Stimulated activated naive CD8-positive, alpha-beta T cell treated with anti-CD3 and anti-CD28 coated beads, Interleukin-15, amount 100 ng/mL, for 72 hours (primary cell): ENCODE results near the gene DEPDC5.
A peak's percentile ranks its signal among the peaks of the same experiment; 100 is the strongest.
"Not testable (repeated sequence)": the region's sequence is repeated elsewhere in the genome, so short reads cannot be mapped to it uniquely, and the experiment has no call there.

Experiments
- ATAC-seq: fragments of 150-1000 bp; cut with Tn5 transposase; 2 replicates; pipeline ENCODE4 v1.10.0; 2021; ENCODE audit warnings: mild to moderate bottlenecking, moderate library complexity
- DNase-seq, 2 donors: peaks; one replicate each; pipeline ENCODE4 v3.0.0; 2021 to 2022
- H3K27ac Mint-ChIP-seq, 2 donors: one replicate each; pipeline ENCODE4 v1.8.0; 2022; ENCODE audit warnings: mild to moderate bottlenecking in 2 of 2, mixed read lengths in 2 of 2, moderate library complexity in 2 of 2
- H3K27me3 Mint-ChIP-seq: one replicate; pipeline ENCODE4 v1.8.0; 2022; ENCODE audit warnings: mixed read lengths
- H3K4me1 Mint-ChIP-seq: one replicate; pipeline ENCODE4 v1.8.0; 2022; ENCODE audit warnings: mild to moderate bottlenecking, mixed read lengths
- H3K4me3 Mint-ChIP-seq, 2 donors: one replicate each; pipeline ENCODE4 v1.8.0; 2022; ENCODE audit warnings: mild to moderate bottlenecking in 2 of 2, mixed read lengths in 2 of 2, moderate library complexity in 1 of 2
- H3K9me3 Mint-ChIP-seq, 2 donors: one replicate each; pipeline ENCODE4 v1.8.0; 2022; ENCODE audit warnings: mixed read lengths in 2 of 2

DEPDC5 gene

GRCh38 chr22:31753634-31754501 is at the start of gene DEPDC5:
DEPDC5 (plus strand) TSS chr22:31754019; CDS start chr22:31754922, 903 bp downstream.
- H3K27me3 Mint-ChIP-seq: no peaks in the 10 kb centered on the region
- H3K4me1 Mint-ChIP-seq: peaks cover 45% of the 10 kb centered on the region
- peak within 1 kb of the TSS; percentile 95 to 99 for H3K27ac Mint-ChIP-seq
- peak within 1 kb of the TSS; percentile 84 to 91 for H3K4me3 Mint-ChIP-seq
- DNase-seq (peak; percentile 97), ATAC-seq (peak; percentile 89)
- no peaks in the 10 kb centered on the region for H3K9me3 Mint-ChIP-seq

GRCh38 chr22:31707519-31707918 is 46.3 kb upstream of the DEPDC5 start:
- no peaks in the 10 kb centered on the region for H3K4me1 Mint-ChIP-seq
- ATAC-seq: no peak
- no peak overlapping the region for H3K27ac Mint-ChIP-seq
- no peak overlapping the region for H3K4me3 Mint-ChIP-seq
- H3K9me3 Mint-ChIP-seq: no peaks in the 10 kb centered on the region
- no peaks in the 10 kb centered on the region for H3K27me3 Mint-ChIP-seq
- DNase-seq: no peak

GRCh38 chr22:31711226-31711625 is 42.6 kb upstream of the DEPDC5 start:
- H3K9me3 Mint-ChIP-seq, ATAC-seq, H3K4me1 Mint-ChIP-seq, H3K4me3 Mint-ChIP-seq, DNase-seq, H3K27me3 Mint-ChIP-seq: not testable (repeated sequence)
- H3K27ac Mint-ChIP-seq: peak overlapping the region in 1 of 2 donors; percentile 76

- Mint-ChIP-seq H3K9me3 (no peaks in the 10 kb centered on the region), H3K27me3 (no peaks in the 10 kb centered on the region), H3K4me1 (no peaks in the 10 kb centered on the region), H3K4me3 (no peak overlapping the region), H3K27ac (no peak overlapping the region)
- ATAC-seq: no peak
- DNase-seq: no peak
These were observed 38.6 kb upstream of the DEPDC5 start for GRCh38 chr22:31715147-31715778.

GRCh38 chr22:31719850-31720471 is 33.9 kb upstream of the DEPDC5 start:
- no peaks in the 10 kb centered on the region for H3K4me1 Mint-ChIP-seq
- H3K4me3 Mint-ChIP-seq: no peak overlapping the region
- H3K27me3 Mint-ChIP-seq: no peaks in the 10 kb centered on the region
- no peak for DNase-seq
- no peak overlapping the region for H3K27ac Mint-ChIP-seq
- no peak for ATAC-seq
- no peaks in the 10 kb centered on the region for H3K9me3 Mint-ChIP-seq

- H3K27ac Mint-ChIP-seq: no peak overlapping the region
- no peaks in the 10 kb centered on the region for H3K27me3 Mint-ChIP-seq
- DNase-seq: no peak
- no peaks in the 10 kb centered on the region for H3K4me1 Mint-ChIP-seq
- H3K9me3 Mint-ChIP-seq: no peaks in the 10 kb centered on the region
- no peak for ATAC-seq
- H3K4me3 Mint-ChIP-seq: no peak overlapping the region
These were observed 30.1 kb upstream of the DEPDC5 start for GRCh38 chr22:31723723-31724122.

GRCh38 chr22:31726692-31727091 is 27.1 kb upstream of the DEPDC5 start:
- no peaks in the 10 kb centered on the region for H3K27me3 Mint-ChIP-seq
- H3K27ac Mint-ChIP-seq: peak overlapping the region; percentile 19 to 34
- H3K9me3 Mint-ChIP-seq: no peaks in the 10 kb centered on the region
- H3K4me1 Mint-ChIP-seq: no peaks in the 10 kb centered on the region
- ATAC-seq (no peak), DNase-seq (no peak)
- H3K4me3 Mint-ChIP-seq: no peak overlapping the region

- Mint-ChIP-seq H3K27ac (no peak overlapping the region), H3K4me1 (peaks cover 7% of the 10 kb centered on the region), H3K9me3 (no peaks in the 10 kb centered on the region), H3K4me3 (no peak overlapping the region), H3K27me3 (no peaks in the 10 kb centered on the region)
- no peak for ATAC-seq
- DNase-seq: no peak
These were observed 25.0 kb upstream of the DEPDC5 start for GRCh38 chr22:31728857-31729256.

- Mint-ChIP-seq H3K27ac (no peak overlapping the region), H3K4me3 (no peak overlapping the region), H3K9me3 (no peaks in the 10 kb centered on the region), H3K4me1 (peaks cover 18% of the 10 kb centered on the region), H3K27me3 (no peaks in the 10 kb centered on the region)
- DNase-seq: no peak
- ATAC-seq: no peak
These were observed 23.5 kb upstream of the DEPDC5 start for GRCh38 chr22:31730344-31730711.

- H3K4me3 Mint-ChIP-seq: no peak overlapping the region
- ATAC-seq (no peak), DNase-seq (no peak)
- peak overlapping the region in 1 of 2 donors; percentile 8 for H3K27ac Mint-ChIP-seq
- H3K9me3 Mint-ChIP-seq: no peaks in the 10 kb centered on the region
- H3K4me1 Mint-ChIP-seq: peaks cover 18% of the 10 kb centered on the region
- no peaks in the 10 kb centered on the region for H3K27me3 Mint-ChIP-seq
These were observed 21.6 kb upstream of the DEPDC5 start for GRCh38 chr22:31732089-31732829.

GRCh38 chr22:31733580-31734079 is 20.2 kb upstream of the DEPDC5 start:
- H3K4me3 Mint-ChIP-seq: peak overlapping the region in 1 of 2 donors; percentile 4
- peaks cover 29% of the 10 kb centered on the region for H3K4me1 Mint-ChIP-seq
- H3K9me3 Mint-ChIP-seq: no peaks in the 10 kb centered on the region
- H3K27ac Mint-ChIP-seq: peak overlapping the region in 1 of 2 donors; percentile 79
- DNase-seq (no peak), ATAC-seq (peak; percentile 83)
- H3K27me3 Mint-ChIP-seq: no peaks in the 10 kb centered on the region

- DNase-seq (no peak), ATAC-seq (no peak)
- Mint-ChIP-seq H3K4me1 (peaks cover 30% of the 10 kb centered on the region), H3K27me3 (no peaks in the 10 kb centered on the region), H3K27ac (no peak overlapping the region), H3K9me3 (no peaks in the 10 kb centered on the region), H3K4me3 (no peak overlapping the region)
These were observed 19.3 kb upstream of the DEPDC5 start for GRCh38 chr22:31734512-31734911.

GRCh38 chr22:31736458-31736857 is 17.4 kb upstream of the DEPDC5 start:
- DNase-seq: no peak
- Mint-ChIP-seq H3K4me1 (peaks cover 30% of the 10 kb centered on the region), H3K27me3 (no peaks in the 10 kb centered on the region), H3K9me3 (no peaks in the 10 kb centered on the region), H3K27ac (no peak overlapping the region), H3K4me3 (no peak overlapping the region)
- no peak for ATAC-seq

GRCh38 chr22:31737932-31738331 is 15.9 kb upstream of the DEPDC5 start:
- peaks cover 37% of the 10 kb centered on the region for H3K4me1 Mint-ChIP-seq
- H3K4me3 Mint-ChIP-seq: no peak overlapping the region
- no peaks in the 10 kb centered on the region for H3K9me3 Mint-ChIP-seq
- ATAC-seq (no peak), DNase-seq (no peak)
- peak overlapping the region in 1 of 2 donors; percentile 3 for H3K27ac Mint-ChIP-seq
- no peaks in the 10 kb centered on the region for H3K27me3 Mint-ChIP-seq

GRCh38 chr22:31738566-31738965 is 15.3 kb upstream of the DEPDC5 start:
- Mint-ChIP-seq H3K27ac (peak overlapping the region in 1 of 2 donors; percentile 3), H3K4me3 (no peak overlapping the region), H3K4me1 (peaks cover 34% of the 10 kb centered on the region), H3K27me3 (no peaks in the 10 kb centered on the region), H3K9me3 (no peaks in the 10 kb centered on the region)
- no peak for DNase-seq
- ATAC-seq: no peak
